PC-3 (cell line): Measurements from ENCODE around the gene SLC1A6. TPM values are rescaled to one million over a fixed set of nuclear protein-coding genes. Genes with fewer than 3 reads are reported as not detected.

Experiments
- ATAC-seq: fragments of 200-7000 bp; cut with Tn5 transposase; 2 replicates; pipeline ENCODE4 v1.9.1; 2020; ENCODE audit warnings: mild to moderate bottlenecking, moderate library complexity
- BruUV-seq: library from RNA; stranded (reverse); fragments of 400-500 nt; replicated peaks from 2 replicates; lab custom pipeline; 2021; lab: Mats Ljungman, UMichigan
- CTCF ChIA-PET: fragments of 300-600 bp; sonication (Branson Sonifier 250); formaldehyde crosslinking; loops from one replicate; lab custom pipeline; 2022; ENCODE audit warnings: antibody characterized with exemption; lab: Charles Lee
- POLR2A ChIA-PET: fragments of 300-600 bp; sonication (Branson Sonifier 250); formaldehyde crosslinking; loops from one replicate; lab custom pipeline; 2022; ENCODE audit warnings: antibody characterized with exemption; ENCODE audit not compliant: unreplicated experiment; lab: Charles Lee
- DNase-seq: peaks from one replicate; pipeline ENCODE4 v3.0.0-alpha.2; 2015
- H2AFZ ChIP-seq: fragments of 300-600 bp; sonication (generic); 2 replicates; pipeline ENCODE4 v1.6.0; 2016; ENCODE audit warnings: antibody characterized with exemption, low read length
- H3F3A ChIP-seq: fragments of 300-600 bp; sonication (generic); one replicate; pipeline ENCODE4 v1.6.0; 2017; ENCODE audit warnings: antibody characterized with exemption, low read length, control low read depth, mild to moderate bottlenecking; ENCODE audit not compliant: unreplicated experiment
- H3K27ac ChIP-seq: fragments of 300-600 bp; sonication (generic); 2 replicates; pipeline ENCODE4 v1.5.1; 2016; ENCODE audit warnings: mild to moderate bottlenecking, low read length
- H3K27me3 ChIP-seq: fragments of 300-600 bp; sonication (generic); 2 replicates; pipeline ENCODE4 v1.6.1; 2016; ENCODE audit warnings: low read length, mixed read lengths
- H3K36me3 ChIP-seq: fragments of 300-600 bp; sonication (generic); 2 replicates; pipeline ENCODE4 v1.6.1; 2016; ENCODE audit warnings: low read depth, mixed run types, low read length, mixed read lengths
- H3K4me1 ChIP-seq: fragments of 300-600 bp; sonication (generic); 2 replicates; pipeline ENCODE4 v1.5.1; 2016; ENCODE audit warnings: low read length; ENCODE audit not compliant: insufficient read depth
- H3K4me2 ChIP-seq: fragments of 300-600 bp; sonication (generic); 2 replicates; pipeline ENCODE4 v1.6.0; 2016; ENCODE audit warnings: low read length
- H3K4me3 ChIP-seq: fragments of 300-600 bp; sonication (generic); 2 replicates; pipeline ENCODE4 v1.5.1; 2016; ENCODE audit warnings: mild to moderate bottlenecking, low read length, mixed read lengths
- H3K79me2 ChIP-seq: fragments of 300-600 bp; sonication (generic); 2 replicates; pipeline ENCODE4 v1.6.1; 2017; ENCODE audit warnings: low read length, mixed read lengths
- H3K9ac ChIP-seq: fragments of 300-600 bp; sonication (generic); 2 replicates; pipeline ENCODE4 v1.6.0; 2016; ENCODE audit warnings: mild to moderate bottlenecking, low read length
- H3K9me2 ChIP-seq: fragments of 300-600 bp; sonication (generic); replicated peaks from 2 replicates; pipeline ENCODE4 v1.6.1; 2016; ENCODE audit warnings: mixed run types, low read length, mixed read lengths
- H3K9me3 ChIP-seq: fragments of 300-600 bp; sonication (generic); 2 replicates; pipeline ENCODE4 v1.6.1; 2016; ENCODE audit warnings: low read length, mixed read lengths
- H4K20me1 ChIP-seq: fragments of 300-600 bp; sonication (generic); 2 replicates; pipeline ENCODE4 v1.6.1; 2016; ENCODE audit warnings: low read length, mixed read lengths
- EZH2 ChIP-seq: fragments of 300-600 bp; sonication (generic); IDR thresholded peaks from one replicate; pipeline ENCODE4 v1.6.1; 2017; ENCODE audit warnings: antibody characterized with exemption, mild to moderate bottlenecking, low read length; ENCODE audit not compliant: unreplicated experiment
- EZH2phosphoT487 ChIP-seq: fragments of 300-600 bp; sonication (generic); IDR thresholded peaks from 2 replicates; pipeline ENCODE4 v1.6.1; 2018; ENCODE audit warnings: mild to moderate bottlenecking, antibody characterized with exemption, low read length, borderline replicate concordance
- intact Hi-C: fragments of 100-400 bp; cut with micrococcal nuclease; formaldehyde crosslinking; loops from 2 replicates; pipeline ENCODE4 v1.9.0; 2023
- total RNA-seq: library from RNA; depleted of rRNA; stranded (reverse); fragments of >200 nt; gene quantifications from 2 replicates; pipeline ENCODE4 v1.2.3, GENCODE V29; 2014
- TF ChIP-seq, protein P1 (sequence below): fragments of 300-600 bp; sonication (generic); conservative IDR thresholded peaks from 2 replicates; pipeline ENCODE4 v1.5.1; 2017; ENCODE audit warnings: antibody characterized with exemption, low read depth, mild to moderate bottlenecking, low read length

SLC1A6 gene
- total RNA-seq, 1 experiment from 2014 or later, result 4.4 TPM

DNA sequence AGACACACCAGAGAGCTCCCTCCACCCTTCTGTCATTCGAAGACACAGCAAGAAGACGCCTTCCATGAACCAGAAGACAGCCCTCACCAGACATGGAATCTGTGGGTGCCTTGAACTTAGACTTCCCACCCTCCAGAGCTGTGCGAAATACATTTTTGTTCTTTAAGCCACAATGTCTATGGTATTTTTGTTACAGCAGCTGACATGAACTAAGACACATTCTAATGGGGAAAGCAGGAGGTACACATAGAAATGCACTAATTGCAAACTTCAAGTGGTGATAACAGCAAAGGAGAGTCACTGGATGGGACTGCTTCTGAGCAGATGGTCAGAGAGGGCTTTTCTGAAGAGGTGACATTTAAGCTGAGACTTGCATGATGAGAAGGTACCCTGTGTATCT lies 22.2 kb downstream of the SLC1A6 start:
- Histone ChIP-seq H3F3A (no peaks in the 10 kb centered on the region), H3K9ac (no peak overlapping the region), H3K27ac (no peak overlapping the region), H3K9me3 (peaks cover 29% of the 10 kb centered on the region), H4K20me1 (no peaks in the 10 kb centered on the region), H3K27me3 (no peaks in the 10 kb centered on the region), H3K36me3 (no peaks in the 10 kb centered on the region), H3K4me3 (no peak overlapping the region), H2AFZ (no peak overlapping the region), H3K79me2 (no peaks in the 10 kb centered on the region), H3K4me2 (no peak overlapping the region), H3K9me2 (no peaks in the 10 kb centered on the region), H3K4me1 (no peaks in the 10 kb centered on the region)
- ChIA-PET CTCF (no interaction called here), POLR2A (no interaction called here)
- no TSS peak for BruUV-seq
- TF ChIP-seq EZH2 (no peak), EZH2phosphoT487 (no peak)
- TF ChIP-seq, protein P1, sequence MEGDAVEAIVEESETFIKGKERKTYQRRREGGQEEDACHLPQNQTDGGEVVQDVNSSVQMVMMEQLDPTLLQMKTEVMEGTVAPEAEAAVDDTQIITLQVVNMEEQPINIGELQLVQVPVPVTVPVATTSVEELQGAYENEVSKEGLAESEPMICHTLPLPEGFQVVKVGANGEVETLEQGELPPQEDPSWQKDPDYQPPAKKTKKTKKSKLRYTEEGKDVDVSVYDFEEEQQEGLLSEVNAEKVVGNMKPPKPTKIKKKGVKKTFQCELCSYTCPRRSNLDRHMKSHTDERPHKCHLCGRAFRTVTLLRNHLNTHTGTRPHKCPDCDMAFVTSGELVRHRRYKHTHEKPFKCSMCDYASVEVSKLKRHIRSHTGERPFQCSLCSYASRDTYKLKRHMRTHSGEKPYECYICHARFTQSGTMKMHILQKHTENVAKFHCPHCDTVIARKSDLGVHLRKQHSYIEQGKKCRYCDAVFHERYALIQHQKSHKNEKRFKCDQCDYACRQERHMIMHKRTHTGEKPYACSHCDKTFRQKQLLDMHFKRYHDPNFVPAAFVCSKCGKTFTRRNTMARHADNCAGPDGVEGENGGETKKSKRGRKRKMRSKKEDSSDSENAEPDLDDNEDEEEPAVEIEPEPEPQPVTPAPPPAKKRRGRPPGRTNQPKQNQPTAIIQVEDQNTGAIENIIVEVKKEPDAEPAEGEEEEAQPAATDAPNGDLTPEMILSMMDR, result no peak
- intact Hi-C loops, result no loop called here
- no peak for DNase-seq
- ATAC-seq, result no peak

DNA sequence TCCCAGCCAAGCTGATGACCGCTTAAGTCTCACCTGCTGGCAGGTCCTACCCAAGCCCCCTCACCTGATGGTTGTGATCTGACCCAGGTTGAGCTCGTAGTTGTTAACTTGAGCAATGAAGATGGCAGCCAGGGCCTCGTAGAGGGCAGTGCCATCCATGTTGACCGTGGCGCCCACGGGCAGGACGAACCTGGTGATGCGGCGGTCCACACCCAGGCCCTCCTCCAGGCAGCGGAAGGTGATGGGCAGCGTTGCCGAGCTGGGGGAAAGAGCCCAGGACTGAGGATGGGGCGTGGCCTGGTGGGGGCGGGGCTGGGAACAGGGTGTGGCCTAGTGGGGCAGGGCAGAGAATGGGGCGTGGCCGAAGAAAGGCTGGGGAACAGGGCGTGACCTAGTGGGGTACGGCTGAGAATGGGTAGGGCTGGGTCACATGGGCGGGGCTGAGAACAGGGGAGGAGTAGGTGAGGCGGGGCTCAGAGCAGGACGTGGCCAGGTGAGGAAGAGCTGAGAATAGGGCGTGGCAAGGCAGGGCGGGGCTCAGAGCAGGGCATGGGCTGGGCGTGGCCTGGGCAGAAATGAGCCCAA lies 25.5 kb downstream of the SLC1A6 start:
- H3F3A ChIP-seq, result no peaks in the 10 kb centered on the region
- no peak for DNase-seq
- no peak for TF ChIP-seq EZH2
- no peak for TF ChIP-seq EZH2phosphoT487
- TF ChIP-seq, protein P1, result no peak
- H3K27ac ChIP-seq, result no peak overlapping the region
- no peaks in the 10 kb centered on the region for H3K4me1 ChIP-seq
- no peaks in the 10 kb centered on the region for H3K36me3 ChIP-seq
- no peaks in the 10 kb centered on the region for H3K79me2 ChIP-seq
- no peaks in the 10 kb centered on the region for H4K20me1 ChIP-seq
- intact Hi-C loops, result no loop called here
- no TSS peak for BruUV-seq
- H3K4me3 ChIP-seq, result no peak overlapping the region
- H2AFZ ChIP-seq, result no peak overlapping the region
- ChIA-PET CTCF (no interaction called here), POLR2A (no interaction called here)
- no peak overlapping the region for H3K9ac ChIP-seq
- H3K27me3 ChIP-seq, result no peaks in the 10 kb centered on the region
- H3K9me2 ChIP-seq, result no peaks in the 10 kb centered on the region
- H3K4me2 ChIP-seq, result no peak overlapping the region
- no peak for ATAC-seq
- H3K9me3 ChIP-seq, result 0 out of 2 replicates have a peak, but pooled peaks cover 10% of the 10 kb centered on the region

DNA sequence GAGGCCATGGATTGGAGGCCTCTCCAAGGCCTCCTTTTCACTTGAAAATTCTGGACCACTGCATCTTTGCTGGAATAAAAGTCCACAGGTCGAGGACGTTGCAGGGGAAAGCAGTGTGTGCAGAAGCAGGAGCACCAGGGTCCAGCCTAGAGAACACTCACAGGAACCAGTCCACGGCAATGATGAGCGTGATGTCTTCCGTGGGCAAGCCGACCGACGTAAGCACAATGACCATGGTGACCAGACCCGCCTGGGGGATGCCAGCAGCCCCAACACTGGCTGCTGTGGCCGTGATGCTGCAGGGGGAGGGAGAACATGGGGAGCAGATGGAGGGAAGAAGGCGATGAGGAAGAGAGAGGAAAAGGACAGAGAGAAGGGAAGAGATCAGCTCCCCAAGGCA lies 26.9 kb downstream of the SLC1A6 start:
- ATAC-seq, result no peak
- ChIA-PET POLR2A (no interaction called here), CTCF (no interaction called here)
- H4K20me1 ChIP-seq, result no peaks in the 10 kb centered on the region
- no peaks in the 10 kb centered on the region for H3K79me2 ChIP-seq
- no peaks in the 10 kb centered on the region for H3K36me3 ChIP-seq
- H3K4me2 ChIP-seq, result no peak overlapping the region
- no peak for DNase-seq
- BruUV-seq, result no TSS peak
- no peaks in the 10 kb centered on the region for H3K9me2 ChIP-seq
- H3K9me3 ChIP-seq, result 0 out of 2 replicates have a peak, but pooled peaks cover 4% of the 10 kb centered on the region
- H3K9ac ChIP-seq, result no peak overlapping the region
- no peak for TF ChIP-seq EZH2phosphoT487
- no peak for TF ChIP-seq EZH2
- TF ChIP-seq, protein P1, result no peak
- H3F3A ChIP-seq, result no peaks in the 10 kb centered on the region
- no peak overlapping the region for H3K4me3 ChIP-seq
- no peak overlapping the region for H3K27ac ChIP-seq
- no peak overlapping the region for H2AFZ ChIP-seq
- intact Hi-C loops, result no loop called here
- no peaks in the 10 kb centered on the region for H3K4me1 ChIP-seq
- no peaks in the 10 kb centered on the region for H3K27me3 ChIP-seq
